ENCODE data around the gene EDIL3.
"Not testable (repeated sequence)": the region's sequence is repeated elsewhere in the genome, so short reads cannot be mapped to it uniquely, and the experiment has no call there.

The EDIL3 gene

GRCh38 chr5:84298628-84299027 is 86.1 kb downstream of the EDIL3 start:
- no peak for DNase-seq

GRCh38 chr5:84297641-84298040 is 87.0 kb downstream of the EDIL3 start:
- not testable (repeated sequence) for DNase-seq

GRCh38 chr5:84292788-84293653 is 91.7 kb downstream of the EDIL3 start:
- no peak for DNase-seq

- no peak for DNase-seq
Measured at GRCh38 chr5:84292000-84292642, 92.6 kb downstream of the EDIL3 start.

GRCh38 chr5:84290673-84291072 is 94.0 kb downstream of the EDIL3 start:
- DNase-seq, result no peak

- no peak for DNase-seq
Measured at GRCh38 chr5:84290161-84290560, 94.5 kb downstream of the EDIL3 start.

- peak; percentile 85 to 87 for DNase-seq
Measured at GRCh38 chr5:84287951-84288350, 96.7 kb downstream of the EDIL3 start.

GRCh38 chr5:84286662-84287061 is 98.0 kb downstream of the EDIL3 start:
- DNase-seq, result no peak

- DNase-seq, result no peak
Measured at GRCh38 chr5:84285641-84286637, 98.7 kb downstream of the EDIL3 start.

GRCh38 chr5:84281383-84281782 is 103.3 kb downstream of the EDIL3 start:
- no peak for DNase-seq

- DNase-seq, result no peak
Measured at GRCh38 chr5:84279234-84279633, 105.4 kb downstream of the EDIL3 start.

GRCh38 chr5:84275609-84276008 is 109.1 kb downstream of the EDIL3 start:
- DNase-seq, result no peak

- DNase-seq, result peak; percentile 4 to 38
Measured at GRCh38 chr5:84274585-84275468, 109.9 kb downstream of the EDIL3 start.

GRCh38 chr5:84273517-84273883 is 111.2 kb downstream of the EDIL3 start:
- DNase-seq, result no peak

GRCh38 chr5:84272771-84273516 is 111.7 kb downstream of the EDIL3 start:
- DNase-seq, result no peak

- no peak for DNase-seq
Measured at GRCh38 chr5:84265739-84266550, 118.7 kb downstream of the EDIL3 start.

- DNase-seq, result no peak
Measured at GRCh38 chr5:84265130-84265529, 119.5 kb downstream of the EDIL3 start.

GRCh38 chr5:84260939-84261338 is 123.7 kb downstream of the EDIL3 start:
- no peak for DNase-seq

- no peak for DNase-seq
Measured at GRCh38 chr5:84260140-84260539, 124.5 kb downstream of the EDIL3 start.

GRCh38 chr5:84259283-84260045 is 125.2 kb downstream of the EDIL3 start:
- no peak for DNase-seq
